Measurements from ENCODE around the gene KCNE1.

KCNE1 gene

GRCh38 chr21:34535886-34536285 lies 23.9 kb upstream of the KCNE1 start:
- DNase-seq (ENCODE audit: low read depth), result no peak

GRCh38 chr21:34534522-34534921 lies 22.5 kb upstream of the KCNE1 start:
- no peak for DNase-seq (ENCODE audit: low read depth)

GRCh38 chr21:34533938-34534337 lies 21.9 kb upstream of the KCNE1 start:
- no peak for DNase-seq (ENCODE audit: low read depth)

GRCh38 chr21:34531399-34531798 lies 19.4 kb upstream of the KCNE1 start:
- no peak for DNase-seq (ENCODE audit: low read depth)

- no peak for DNase-seq (ENCODE audit: low read depth)
These were observed 18.3 kb upstream of the KCNE1 start for GRCh38 chr21:34530261-34530660.

- DNase-seq (ENCODE audit: low read depth), result no peak
These were observed 16.1 kb upstream of the KCNE1 start for GRCh38 chr21:34528131-34528561.

- peak; percentile 17 for DNase-seq (ENCODE audit: low read depth)
These were observed 14.7 kb upstream of the KCNE1 start for GRCh38 chr21:34526618-34527290.

- no peak for DNase-seq (ENCODE audit: low read depth)
These were observed 14.2 kb upstream of the KCNE1 start for GRCh38 chr21:34526241-34526617.

- DNase-seq (ENCODE audit: low read depth), result no peak
These were observed 12.9 kb upstream of the KCNE1 start for GRCh38 chr21:34524646-34525601.

GRCh38 chr21:34523019-34523555 lies 11.1 kb upstream of the KCNE1 start:
- no peak for DNase-seq (ENCODE audit: low read depth)

- DNase-seq (ENCODE audit: low read depth), result no peak
These were observed 10.3 kb upstream of the KCNE1 start for GRCh38 chr21:34522284-34522683.

GRCh38 chr21:34521561-34521960 lies 9.6 kb upstream of the KCNE1 start:
- DNase-seq (ENCODE audit: low read depth), result no peak

- no peak for DNase-seq (ENCODE audit: low read depth)
These were observed 8.9 kb upstream of the KCNE1 start for GRCh38 chr21:34520764-34521508.

GRCh38 chr21:34520281-34520680 lies 8.3 kb upstream of the KCNE1 start:
- DNase-seq (ENCODE audit: low read depth), result no peak

GRCh38 chr21:34519694-34520093 lies 7.7 kb upstream of the KCNE1 start:
- DNase-seq (ENCODE audit: low read depth), result no peak

- DNase-seq (ENCODE audit: low read depth), result no peak
These were observed 7.0 kb upstream of the KCNE1 start for GRCh38 chr21:34519016-34519415.

- DNase-seq (ENCODE audit: low read depth), result no peak
These were observed 6.3 kb upstream of the KCNE1 start for GRCh38 chr21:34518301-34518700.

- DNase-seq (ENCODE audit: low read depth), result no peak
These were observed 5.7 kb upstream of the KCNE1 start for GRCh38 chr21:34517491-34518245.

- DNase-seq (ENCODE audit: low read depth), result no peak
These were observed 5.0 kb upstream of the KCNE1 start for GRCh38 chr21:34517039-34517438.

GRCh38 chr21:34514576-34515115 lies 2.6 kb upstream of the KCNE1 start:
- DNase-seq (ENCODE audit: low read depth), result no peak

GRCh38 chr21:34513129-34513675 lies 1.2 kb upstream of the KCNE1 start:
- no peak for DNase-seq (ENCODE audit: low read depth)

All from activated T-cell treated with anti-CD3 and anti-CD28 coated beads for 48 hours (primary cell).